Osteocyte (in vitro differentiated cells): ENCODE data around the gene CFAP61. TPM values are rescaled to one million over a fixed set of nuclear protein-coding genes. Genes with fewer than 3 reads are reported as not detected.
A peak's percentile ranks its signal among the peaks of the same experiment; 100 is the strongest.

Experiments
- DNase-seq: peaks from one replicate; pipeline ENCODE4 v3.0.0; 2021; ENCODE audit warnings: mixed read lengths; ENCODE audit not compliant: unreplicated experiment; ENCODE audit errors: extremely low spot score
- H3K27ac Mint-ChIP-seq: one replicate; pipeline ENCODE4 v1.8.0; 2021; ENCODE audit warnings: mild to moderate bottlenecking, mixed read lengths; ENCODE audit not compliant: unreplicated experiment
- H3K27me3 Mint-ChIP-seq: one replicate; pipeline ENCODE4 v1.8.0; 2021; ENCODE audit warnings: mixed read lengths; ENCODE audit not compliant: unreplicated experiment
- H3K36me3 Mint-ChIP-seq: one replicate; pipeline ENCODE4 v1.8.0; 2021; ENCODE audit warnings: mixed read lengths; ENCODE audit not compliant: unreplicated experiment
- H3K4me1 Mint-ChIP-seq: one replicate; pipeline ENCODE4 v1.8.0; 2021; ENCODE audit warnings: mixed read lengths; ENCODE audit not compliant: unreplicated experiment
- H3K4me3 Mint-ChIP-seq: one replicate; pipeline ENCODE4 v1.8.0; 2021; ENCODE audit warnings: mild to moderate bottlenecking, moderate library complexity, mixed read lengths; ENCODE audit not compliant: unreplicated experiment
- H3K9me3 Mint-ChIP-seq: one replicate; pipeline ENCODE4 v1.8.0; 2021; ENCODE audit warnings: mixed read lengths; ENCODE audit not compliant: unreplicated experiment
- total RNA-seq: library from RNA; stranded (reverse); gene quantifications from 2 replicates; pipeline ENCODE4 v1.2.1, GENCODE V29; 2021
- TF ChIP-seq, protein P1 (sequence below): fragments of 200-600 bp; sonication (generic); IDR thresholded peaks from 2 replicates; pipeline ENCODE4 v1.5.0; 2021; ENCODE audit warnings: antibody characterized with exemption, mild to moderate bottlenecking, moderate library complexity

The CFAP61 gene
- total RNA-seq, 1 donor from 2014 or later, result not detected

DNA sequence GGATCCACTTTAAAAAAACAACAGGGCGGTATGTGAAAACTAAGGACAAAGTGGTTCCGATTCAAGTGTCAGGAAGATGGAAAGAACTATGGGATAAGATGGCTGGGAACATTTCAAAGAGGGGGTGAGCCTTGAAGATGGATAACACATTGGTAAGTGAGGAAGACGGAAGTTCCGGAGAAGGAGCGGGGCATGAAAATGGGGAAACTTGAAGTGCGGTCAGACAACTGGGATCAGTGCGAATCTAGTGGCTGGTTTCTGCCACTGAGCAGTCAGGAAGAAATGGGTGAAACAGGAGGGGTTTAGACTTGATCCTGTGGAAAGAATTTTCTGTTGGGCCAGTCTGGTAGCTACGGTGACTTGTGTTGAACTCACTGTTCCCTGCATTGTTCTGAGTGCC, 34.0 kb upstream of the CFAP61 start:
- no peak for DNase-seq
- no peaks in the 10 kb centered on the region for H3K27me3 Mint-ChIP-seq
- TF ChIP-seq, protein P1, sequence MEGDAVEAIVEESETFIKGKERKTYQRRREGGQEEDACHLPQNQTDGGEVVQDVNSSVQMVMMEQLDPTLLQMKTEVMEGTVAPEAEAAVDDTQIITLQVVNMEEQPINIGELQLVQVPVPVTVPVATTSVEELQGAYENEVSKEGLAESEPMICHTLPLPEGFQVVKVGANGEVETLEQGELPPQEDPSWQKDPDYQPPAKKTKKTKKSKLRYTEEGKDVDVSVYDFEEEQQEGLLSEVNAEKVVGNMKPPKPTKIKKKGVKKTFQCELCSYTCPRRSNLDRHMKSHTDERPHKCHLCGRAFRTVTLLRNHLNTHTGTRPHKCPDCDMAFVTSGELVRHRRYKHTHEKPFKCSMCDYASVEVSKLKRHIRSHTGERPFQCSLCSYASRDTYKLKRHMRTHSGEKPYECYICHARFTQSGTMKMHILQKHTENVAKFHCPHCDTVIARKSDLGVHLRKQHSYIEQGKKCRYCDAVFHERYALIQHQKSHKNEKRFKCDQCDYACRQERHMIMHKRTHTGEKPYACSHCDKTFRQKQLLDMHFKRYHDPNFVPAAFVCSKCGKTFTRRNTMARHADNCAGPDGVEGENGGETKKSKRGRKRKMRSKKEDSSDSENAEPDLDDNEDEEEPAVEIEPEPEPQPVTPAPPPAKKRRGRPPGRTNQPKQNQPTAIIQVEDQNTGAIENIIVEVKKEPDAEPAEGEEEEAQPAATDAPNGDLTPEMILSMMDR, result no peak
- H3K9me3 Mint-ChIP-seq, result no peaks in the 10 kb centered on the region
- peaks cover 42% of the 10 kb centered on the region for H3K4me1 Mint-ChIP-seq
- H3K27ac Mint-ChIP-seq, result peak overlapping the region; percentile 68
- H3K36me3 Mint-ChIP-seq, result peaks cover 14% of the 10 kb centered on the region
- peak overlapping the region; percentile 87 for H3K4me3 Mint-ChIP-seq

DNA sequence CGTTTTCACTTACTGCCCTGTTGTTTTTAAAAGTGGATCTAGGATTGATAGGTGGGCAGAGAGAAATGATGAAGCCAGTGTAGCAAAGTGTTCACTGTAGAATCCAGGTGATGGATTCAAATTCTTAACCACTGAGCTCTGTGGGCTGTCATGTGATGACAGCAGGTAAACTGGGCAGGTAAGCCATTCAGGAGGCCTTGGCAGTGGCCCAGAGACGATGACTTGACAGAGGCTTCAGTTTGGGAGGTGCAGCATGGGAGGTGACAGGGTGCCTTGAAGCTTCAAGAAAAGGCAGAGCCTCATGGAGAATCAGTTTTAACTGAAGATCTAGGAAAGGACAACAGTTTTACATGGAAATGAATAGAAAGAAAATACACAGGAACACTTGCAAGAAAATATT, 33.2 kb upstream of the CFAP61 start:
- TF ChIP-seq, protein P1, result no peak
- Mint-ChIP-seq H3K27ac (no peak overlapping the region), H3K4me3 (peak overlapping the region; percentile 87), H3K9me3 (no peaks in the 10 kb centered on the region), H3K4me1 (peaks cover 42% of the 10 kb centered on the region), H3K27me3 (no peaks in the 10 kb centered on the region), H3K36me3 (peaks cover 14% of the 10 kb centered on the region)
- no peak for DNase-seq

DNA sequence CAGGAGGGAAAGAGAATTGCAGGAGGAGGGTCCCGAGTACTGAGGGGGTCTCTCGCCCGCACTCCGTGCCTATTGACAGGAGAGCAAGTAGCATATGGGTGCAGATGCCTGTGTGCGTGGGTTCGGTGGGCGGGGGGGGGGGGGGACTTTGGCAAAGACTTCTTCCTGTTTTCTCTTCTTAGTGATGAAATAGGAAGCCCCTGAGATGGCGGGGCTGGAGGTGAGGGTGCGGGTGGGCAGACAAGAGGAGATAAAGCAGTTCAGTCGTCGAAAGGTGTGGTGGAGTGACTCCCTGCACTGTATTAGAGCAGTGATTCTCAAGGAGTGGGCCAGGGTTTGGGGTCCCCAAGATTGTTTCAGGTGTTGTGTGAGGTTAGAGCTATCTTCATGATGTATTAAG, 31.4 kb upstream of the CFAP61 start:
- TF ChIP-seq, protein P1, result no peak
- peaks cover 14% of the 10 kb centered on the region for H3K36me3 Mint-ChIP-seq
- peaks cover 42% of the 10 kb centered on the region for H3K4me1 Mint-ChIP-seq
- DNase-seq, result no peak
- H3K9me3 Mint-ChIP-seq, result no peaks in the 10 kb centered on the region
- no peak overlapping the region for H3K27ac Mint-ChIP-seq
- no peaks in the 10 kb centered on the region for H3K27me3 Mint-ChIP-seq
- no peak overlapping the region for H3K4me3 Mint-ChIP-seq

DNA sequence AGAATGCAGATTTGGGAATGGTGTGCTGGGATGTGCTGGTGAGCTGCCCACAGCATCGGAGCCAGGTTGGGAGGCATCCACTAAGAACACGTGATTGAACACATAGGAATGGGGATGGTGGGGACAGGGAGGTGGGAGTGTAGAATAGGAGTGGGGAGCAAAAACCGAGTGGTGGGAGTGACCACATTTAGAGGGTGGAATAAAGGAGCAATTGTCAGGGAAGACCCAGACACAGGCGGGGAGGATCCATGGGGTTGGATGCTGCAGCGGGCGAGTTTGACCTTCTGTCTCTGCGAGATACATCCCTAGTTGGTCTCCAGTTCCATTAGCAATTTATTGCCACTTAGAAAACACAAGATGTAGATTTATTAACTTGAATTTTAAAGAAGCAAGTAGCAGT, 30.5 kb upstream of the CFAP61 start:
- Mint-ChIP-seq H3K4me3 (no peak overlapping the region), H3K36me3 (peaks cover 17% of the 10 kb centered on the region), H3K9me3 (no peaks in the 10 kb centered on the region), H3K27me3 (no peaks in the 10 kb centered on the region), H3K4me1 (peaks cover 40% of the 10 kb centered on the region), H3K27ac (peak overlapping the region; percentile 20)
- TF ChIP-seq, protein P1, result no peak
- no peak for DNase-seq

DNA sequence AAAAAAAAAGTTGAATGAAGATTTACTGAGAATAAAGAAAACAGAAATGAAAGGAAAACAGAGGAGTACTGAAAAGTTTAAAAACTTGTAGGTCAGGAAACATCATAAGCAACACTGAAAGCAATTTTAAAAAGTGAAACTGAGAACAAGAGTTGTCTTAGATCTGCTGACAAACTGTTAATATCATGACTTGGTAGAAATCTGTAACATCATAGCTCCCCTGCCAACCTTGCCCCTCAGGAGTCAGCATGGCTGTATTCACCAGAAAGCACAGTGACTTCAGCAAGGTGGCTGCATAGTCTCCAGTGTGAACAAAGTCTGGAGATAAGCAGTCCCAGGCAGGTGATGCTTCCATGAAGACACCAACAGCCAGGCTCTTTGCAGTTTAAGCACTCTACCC, 29.8 kb upstream of the CFAP61 start:
- no peaks in the 10 kb centered on the region for H3K9me3 Mint-ChIP-seq
- H3K4me1 Mint-ChIP-seq, result peaks cover 36% of the 10 kb centered on the region
- no peaks in the 10 kb centered on the region for H3K27me3 Mint-ChIP-seq
- H3K4me3 Mint-ChIP-seq, result no peak overlapping the region
- TF ChIP-seq, protein P1, result no peak
- no peak for DNase-seq
- H3K36me3 Mint-ChIP-seq, result peaks cover 19% of the 10 kb centered on the region
- H3K27ac Mint-ChIP-seq, result peak overlapping the region; percentile 57
